ENCODE data around the gene WWOX.

DNA sequence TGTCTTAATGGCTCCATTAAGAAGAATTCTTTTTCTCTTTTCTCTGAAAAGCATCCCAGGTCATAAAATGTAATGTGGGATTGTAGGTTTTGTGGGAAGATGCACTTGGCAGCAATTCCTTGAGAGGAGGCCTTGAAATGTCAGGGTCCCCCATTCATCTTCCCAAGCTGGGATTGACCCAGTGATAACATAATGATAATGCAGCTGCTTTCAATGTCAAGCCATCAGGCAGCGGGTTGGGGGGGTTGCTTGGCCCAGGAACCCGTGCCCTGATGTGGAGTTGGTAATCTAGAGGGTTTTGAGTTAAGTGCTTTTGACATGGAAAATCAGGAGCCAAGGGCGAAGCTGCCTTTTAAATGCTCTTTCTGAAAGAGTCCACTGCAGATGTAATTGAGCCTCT is 484.0 kb downstream of the WWOX start:
- TF ChIP-seq, protein P1, sequence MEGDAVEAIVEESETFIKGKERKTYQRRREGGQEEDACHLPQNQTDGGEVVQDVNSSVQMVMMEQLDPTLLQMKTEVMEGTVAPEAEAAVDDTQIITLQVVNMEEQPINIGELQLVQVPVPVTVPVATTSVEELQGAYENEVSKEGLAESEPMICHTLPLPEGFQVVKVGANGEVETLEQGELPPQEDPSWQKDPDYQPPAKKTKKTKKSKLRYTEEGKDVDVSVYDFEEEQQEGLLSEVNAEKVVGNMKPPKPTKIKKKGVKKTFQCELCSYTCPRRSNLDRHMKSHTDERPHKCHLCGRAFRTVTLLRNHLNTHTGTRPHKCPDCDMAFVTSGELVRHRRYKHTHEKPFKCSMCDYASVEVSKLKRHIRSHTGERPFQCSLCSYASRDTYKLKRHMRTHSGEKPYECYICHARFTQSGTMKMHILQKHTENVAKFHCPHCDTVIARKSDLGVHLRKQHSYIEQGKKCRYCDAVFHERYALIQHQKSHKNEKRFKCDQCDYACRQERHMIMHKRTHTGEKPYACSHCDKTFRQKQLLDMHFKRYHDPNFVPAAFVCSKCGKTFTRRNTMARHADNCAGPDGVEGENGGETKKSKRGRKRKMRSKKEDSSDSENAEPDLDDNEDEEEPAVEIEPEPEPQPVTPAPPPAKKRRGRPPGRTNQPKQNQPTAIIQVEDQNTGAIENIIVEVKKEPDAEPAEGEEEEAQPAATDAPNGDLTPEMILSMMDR (conservative IDR thresholded peaks at IDR 0.05): no peak
- no peak for TF ChIP-seq EZH2 (IDR thresholded peaks at IDR 0.05; ENCODE audit: low read depth)

All from PC-9 (cell line).